ENCODE data around the gene SPAM1.
"Not testable (repeated sequence)": the region's sequence is repeated elsewhere in the genome, so short reads cannot be mapped to it uniquely, and the experiment has no call there.

The SPAM1 gene

GRCh38 chr7:123961771-123962170 lies 36.7 kb downstream of the SPAM1 start:
- DNase-seq, result no peak

GRCh38 chr7:123966936-123967335 lies 41.9 kb downstream of the SPAM1 start:
- no peak for DNase-seq

- DNase-seq, result no peak
These were observed 47.0 kb downstream of the SPAM1 start for GRCh38 chr7:123972045-123972444.

- DNase-seq, result no peak
These were observed 47.8 kb downstream of the SPAM1 start for GRCh38 chr7:123972831-123973230.

- DNase-seq, result no peak
These were observed 49.4 kb downstream of the SPAM1 start for GRCh38 chr7:123974326-123974908.

GRCh38 chr7:123975084-123975483 lies 50.0 kb downstream of the SPAM1 start:
- no peak for DNase-seq

GRCh38 chr7:123977081-123977480 lies 52.0 kb downstream of the SPAM1 start:
- DNase-seq, result no peak

- no peak for DNase-seq
These were observed 54.8 kb downstream of the SPAM1 start for GRCh38 chr7:123979876-123980275.

GRCh38 chr7:123987445-123987844 lies 62.4 kb downstream of the SPAM1 start:
- DNase-seq, result no peak

- no peak for DNase-seq
These were observed 68.0 kb downstream of the SPAM1 start for GRCh38 chr7:123992913-123993518.

- DNase-seq, result no peak
These were observed 69.0 kb downstream of the SPAM1 start for GRCh38 chr7:123993996-123994395.

GRCh38 chr7:123994449-123994848 lies 69.4 kb downstream of the SPAM1 start:
- no peak for DNase-seq

- no peak for DNase-seq
These were observed 70.7 kb downstream of the SPAM1 start for GRCh38 chr7:123995617-123996326.

- DNase-seq, result no peak
These were observed 71.2 kb downstream of the SPAM1 start for GRCh38 chr7:123996327-123996625.

- no peak for DNase-seq
These were observed 73.9 kb downstream of the SPAM1 start for GRCh38 chr7:123998921-123999320.

- DNase-seq, result no peak
These were observed 74.7 kb downstream of the SPAM1 start for GRCh38 chr7:123999703-124000102.

- DNase-seq, result not testable (repeated sequence)
These were observed 83.3 kb downstream of the SPAM1 start for GRCh38 chr7:124008296-124008695.

GRCh38 chr7:124009321-124009720 lies 84.3 kb downstream of the SPAM1 start:
- DNase-seq, result no peak
